ENCODE results near the gene SLC37A3.
"Not testable (repeated sequence)": the region's sequence is repeated elsewhere in the genome, so short reads cannot be mapped to it uniquely, and the experiment has no call there.

SLC37A3 gene

DNA sequence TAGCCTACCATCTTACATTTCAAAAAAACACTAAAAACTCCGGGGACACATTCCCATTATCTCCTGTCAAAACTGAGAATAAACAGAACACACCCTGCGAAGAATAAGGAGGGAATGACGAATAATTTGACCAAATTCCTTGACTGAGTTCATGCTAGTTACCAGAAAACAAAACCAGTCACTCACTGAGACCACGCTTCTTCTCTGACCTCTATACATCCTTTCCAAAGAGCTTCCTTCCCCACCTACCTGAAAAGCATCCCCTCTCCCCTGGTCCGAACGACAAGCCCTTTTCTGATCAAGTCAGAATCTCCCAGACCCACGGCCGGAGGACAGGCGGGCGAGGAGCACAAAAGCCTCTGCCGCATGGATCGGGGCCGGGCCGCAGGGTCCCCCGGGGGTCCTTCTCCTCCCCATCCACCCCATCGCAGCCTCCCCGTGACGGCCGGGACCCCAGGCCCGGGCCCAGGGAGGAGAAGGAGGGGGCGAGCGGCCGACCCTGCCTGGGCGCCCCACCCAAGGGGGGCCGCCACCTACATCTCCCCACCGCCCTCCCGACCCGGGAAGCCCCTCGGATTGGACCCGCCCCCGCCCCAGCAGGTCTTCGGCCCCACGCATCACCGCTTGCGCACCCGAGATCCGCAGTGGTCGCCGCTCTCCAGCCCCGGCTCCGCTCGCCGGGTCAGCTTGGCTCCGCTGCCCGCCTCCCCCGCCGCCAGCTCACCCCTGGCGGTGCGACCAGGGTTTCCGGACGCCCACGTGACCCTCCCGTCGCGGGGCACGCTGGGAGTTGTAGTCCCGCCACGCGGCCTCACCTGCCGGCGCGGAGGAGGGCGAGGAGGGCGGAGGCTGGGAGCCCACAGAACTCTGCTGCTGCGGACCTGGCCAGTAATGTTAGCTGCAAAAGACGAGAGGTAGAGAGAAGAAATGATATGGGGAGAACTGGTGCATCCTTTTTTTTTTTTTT, at the start of gene SLC37A3:
TSS of gene SLC37A3 (minus strand) at position 747 of the 967 bp plus-strand sequence. CDS start 16,004 bp downstream, outside the sequence.
- DNase-seq: peak; percentile 82 to 91

GRCh38 chr7:140447841-140448240, 49.5 kb upstream of the SLC37A3 start:
- DNase-seq: no peak

DNA sequence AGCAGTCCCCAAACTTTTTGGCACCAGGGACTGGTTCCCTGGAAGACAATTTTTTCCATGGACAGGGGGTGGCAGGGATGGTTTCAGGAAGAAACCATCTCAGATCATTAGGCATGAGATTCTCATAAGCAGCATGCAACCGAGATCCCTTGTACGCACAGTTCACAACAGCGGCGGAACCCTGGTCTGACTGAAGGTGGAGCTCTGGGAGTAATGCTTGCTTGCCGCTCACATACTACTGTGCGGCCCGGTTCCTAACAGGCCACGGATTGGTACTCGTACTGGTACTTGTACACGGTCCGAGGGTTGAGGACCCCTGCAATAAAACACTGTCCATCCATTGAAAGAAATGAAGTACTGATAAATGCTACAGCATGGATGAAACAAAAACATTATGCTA, 48.1 kb upstream of the SLC37A3 start:
- no peak for DNase-seq

- DNase-seq: no peak
Measured at GRCh38 chr7:140441519-140441918, 43.2 kb upstream of the SLC37A3 start.

DNA sequence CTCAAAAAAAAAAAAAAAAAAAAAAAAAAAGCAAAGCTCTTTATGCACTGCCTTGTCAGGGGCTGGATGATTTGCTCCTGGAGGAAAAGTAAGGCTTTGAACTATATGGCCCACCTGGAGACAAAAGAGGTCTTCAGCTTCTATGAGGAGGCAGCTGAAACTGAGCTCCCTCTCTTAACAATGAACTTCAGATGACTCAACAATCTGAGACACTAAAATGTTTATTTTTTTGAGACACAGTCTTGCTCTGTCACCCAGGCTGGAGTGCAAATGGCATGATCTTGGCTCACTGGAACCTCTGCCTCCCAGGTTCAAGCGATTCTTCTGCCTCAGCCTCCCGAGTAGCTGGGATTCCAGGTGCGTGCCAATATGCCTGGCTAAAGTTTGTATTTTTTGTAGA, 42.3 kb upstream of the SLC37A3 start:
- DNase-seq: no peak

GRCh38 chr7:140439359-140439758, 41.0 kb upstream of the SLC37A3 start:
- DNase-seq: no peak

DNA sequence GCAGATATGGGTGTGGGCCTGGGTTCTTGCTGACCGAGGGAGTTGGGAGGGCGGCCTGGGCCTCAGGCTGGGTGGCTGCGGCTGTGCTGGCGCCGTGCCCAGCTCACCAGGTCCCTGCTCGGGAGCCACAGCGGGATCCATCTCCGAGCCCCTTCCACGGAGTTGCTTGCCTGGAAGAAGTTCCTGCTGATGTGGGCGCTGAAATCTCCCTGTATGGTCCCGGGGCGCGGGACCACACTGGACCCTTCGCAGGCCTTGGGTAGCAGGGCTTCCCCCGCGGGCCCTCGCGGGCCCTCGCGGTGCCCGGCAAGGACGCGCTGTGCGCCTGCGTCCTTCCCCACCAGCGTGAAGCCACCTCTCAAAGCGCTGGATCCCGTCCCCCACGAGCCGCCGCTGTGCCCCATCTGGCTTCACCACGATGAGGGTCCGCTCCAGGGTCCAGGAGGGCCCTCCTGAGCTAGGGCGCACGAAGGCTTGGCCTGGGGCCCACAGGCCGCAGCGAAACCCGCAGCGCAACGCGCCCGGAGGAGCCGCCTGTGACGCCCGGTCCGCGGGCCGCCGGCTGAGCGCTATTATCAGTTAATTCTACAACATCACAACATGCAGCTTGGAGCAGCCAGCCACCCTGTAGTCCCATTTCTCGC, 37.0 kb upstream of the SLC37A3 start:
- DNase-seq: no peak

- DNase-seq: no peak
Measured at GRCh38 chr7:140433396-140433795, 35.1 kb upstream of the SLC37A3 start.

DNA sequence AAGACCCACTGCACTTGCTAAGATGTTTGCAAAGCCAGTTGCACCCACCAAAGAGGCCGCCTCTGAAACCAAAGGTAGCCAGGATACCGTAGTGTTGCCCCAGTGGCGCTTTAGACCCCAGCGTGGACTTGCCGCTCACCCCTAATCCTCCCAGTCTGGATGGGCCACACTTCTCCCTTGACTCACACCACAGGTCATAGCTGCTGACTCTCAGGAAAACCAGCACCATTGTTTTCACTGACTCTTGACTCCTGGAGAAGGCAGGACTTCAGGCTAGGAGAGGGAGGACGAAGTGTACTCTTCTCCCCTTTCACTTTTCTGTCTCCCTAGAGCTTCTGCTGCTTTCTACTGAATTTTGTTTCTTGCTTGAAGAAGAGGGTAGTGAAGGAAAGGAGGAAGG, 27.8 kb upstream of the SLC37A3 start:
- no peak for DNase-seq

- DNase-seq: no peak
Measured at GRCh38 chr7:140425718-140426117, 27.4 kb upstream of the SLC37A3 start.

GRCh38 chr7:140423501-140423900, 25.2 kb upstream of the SLC37A3 start:
- DNase-seq: no peak

GRCh38 chr7:140421521-140421920, 23.2 kb upstream of the SLC37A3 start:
- no peak for DNase-seq

DNA sequence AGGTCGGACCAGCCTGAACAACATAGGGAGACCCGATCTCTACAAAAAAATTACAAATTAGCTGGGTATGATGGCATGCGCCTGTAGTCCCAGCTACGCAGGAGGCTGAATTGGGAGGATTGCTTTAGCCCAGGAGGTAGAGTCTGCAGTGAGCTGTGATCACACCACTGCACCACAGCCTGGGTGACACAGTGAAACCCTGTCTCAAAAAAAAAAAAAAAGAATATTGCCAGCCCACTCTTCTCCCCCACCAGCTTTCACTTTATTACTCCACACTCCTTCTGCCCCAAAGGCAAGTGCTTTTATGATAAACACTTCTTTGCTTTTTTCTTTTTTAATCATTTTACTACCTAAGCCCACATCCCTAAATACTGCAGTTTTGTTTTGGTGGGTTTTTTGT, 20.3 kb upstream of the SLC37A3 start:
- no peak for DNase-seq

DNA sequence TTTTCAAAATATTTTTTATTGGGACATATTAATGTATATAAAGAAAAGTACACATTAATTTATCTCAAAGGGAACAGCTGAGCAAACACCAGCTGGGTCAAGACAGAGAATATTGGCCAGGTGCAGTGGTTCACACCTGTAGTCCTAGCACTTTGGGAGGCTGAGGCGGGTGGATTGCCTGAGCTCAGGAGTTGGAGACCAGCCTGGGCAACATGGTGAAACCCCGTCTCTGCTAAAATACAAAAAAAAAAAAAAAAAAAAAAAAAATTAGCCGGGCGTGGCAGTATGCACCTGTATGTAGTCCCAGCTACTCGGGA, 19.8 kb upstream of the SLC37A3 start:
- peak; percentile 37 to 50 for DNase-seq

DNA sequence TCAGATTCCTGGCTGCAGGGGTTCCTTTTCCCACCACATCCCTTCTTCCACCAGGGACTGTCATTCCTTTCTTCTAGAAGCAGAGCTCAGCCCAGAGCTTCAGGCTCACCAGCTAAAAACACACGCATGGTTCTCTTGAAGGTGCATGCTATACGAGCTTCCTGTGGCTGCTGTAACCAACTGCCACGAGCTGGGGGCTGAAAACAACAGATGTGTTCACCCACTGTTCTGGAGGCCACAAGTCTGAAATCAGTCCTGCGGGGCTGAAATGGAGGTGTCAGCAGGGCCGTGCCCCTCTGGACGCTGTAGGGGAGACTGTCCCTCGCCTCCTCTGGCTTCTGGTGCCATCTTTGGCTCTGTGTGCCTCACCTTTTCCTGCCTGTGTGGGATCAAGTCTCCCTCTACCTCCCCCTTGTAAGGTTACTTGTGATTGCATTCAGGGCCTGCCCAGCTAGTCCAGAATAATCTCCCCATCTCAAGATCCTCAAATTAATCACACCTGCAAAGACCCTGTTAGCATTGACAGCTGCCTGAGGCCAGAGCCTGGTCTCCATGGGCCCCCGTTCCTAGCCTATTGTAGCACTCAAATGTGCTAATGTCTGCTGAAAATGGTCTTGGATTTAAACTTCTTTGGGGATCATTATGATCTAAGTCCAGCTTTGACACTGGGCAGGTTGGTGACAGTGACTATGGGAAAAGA, 19.3 kb upstream of the SLC37A3 start:
- no peak for DNase-seq

DNA sequence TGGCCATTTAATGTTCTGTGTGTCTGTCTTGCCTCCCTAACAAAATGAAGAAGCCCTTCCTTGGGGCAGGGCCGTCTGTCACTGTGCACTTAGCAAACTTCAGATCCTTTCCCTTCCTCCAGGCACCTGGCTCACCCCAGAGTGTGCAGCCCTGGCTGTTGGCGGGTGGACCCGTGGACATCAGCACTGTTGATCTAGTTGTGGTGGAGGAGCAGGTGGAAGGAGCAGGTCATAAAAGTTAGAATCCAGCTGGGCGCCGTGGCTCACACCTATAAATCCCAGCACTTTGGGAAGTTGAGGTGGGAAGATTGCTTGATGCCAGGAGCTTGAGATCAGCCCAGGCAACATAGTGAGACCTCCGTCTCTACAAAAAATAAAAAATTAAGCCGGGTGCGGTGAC, 18.2 kb upstream of the SLC37A3 start:
- DNase-seq: no peak

DNA sequence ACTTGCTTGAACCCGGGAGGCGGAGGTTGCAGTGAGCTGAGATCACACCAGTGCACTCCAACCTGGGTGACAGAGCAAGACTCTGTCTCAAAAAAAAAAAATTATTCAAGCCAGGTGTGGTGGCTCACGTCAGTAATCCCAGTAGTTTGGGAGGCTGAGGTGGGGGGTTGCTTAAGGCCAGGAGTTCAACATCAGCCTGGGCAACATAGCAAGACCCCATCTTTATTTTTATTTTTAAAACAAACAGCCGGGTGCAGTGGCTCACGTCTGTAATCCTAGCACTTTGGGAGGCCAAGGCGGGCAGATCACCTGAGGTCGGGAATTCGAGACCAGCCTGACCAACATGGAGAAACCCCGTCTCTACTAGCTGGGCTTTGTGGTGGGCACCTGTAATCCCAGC, 17.5 kb upstream of the SLC37A3 start:
- DNase-seq: not testable (repeated sequence)

DNA sequence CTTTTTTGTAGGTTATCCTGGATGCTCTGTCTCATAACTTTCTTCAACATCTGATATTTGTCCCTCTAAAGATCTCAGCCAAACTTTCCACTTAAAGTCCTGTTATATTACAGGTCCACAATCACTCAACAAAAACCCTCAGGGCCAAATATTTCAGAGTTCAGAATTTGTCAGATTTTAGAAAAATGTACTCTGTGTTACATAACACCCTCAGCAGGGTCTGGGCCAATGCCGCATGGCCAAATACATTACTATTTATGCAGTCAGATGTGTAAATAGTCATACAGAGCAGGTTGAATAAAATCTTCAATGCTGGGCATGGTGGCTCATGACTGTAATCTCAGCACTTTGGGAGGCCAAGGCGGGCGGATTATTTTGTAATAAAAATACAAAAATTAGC, 17.0 kb upstream of the SLC37A3 start:
- DNase-seq: no peak

DNA sequence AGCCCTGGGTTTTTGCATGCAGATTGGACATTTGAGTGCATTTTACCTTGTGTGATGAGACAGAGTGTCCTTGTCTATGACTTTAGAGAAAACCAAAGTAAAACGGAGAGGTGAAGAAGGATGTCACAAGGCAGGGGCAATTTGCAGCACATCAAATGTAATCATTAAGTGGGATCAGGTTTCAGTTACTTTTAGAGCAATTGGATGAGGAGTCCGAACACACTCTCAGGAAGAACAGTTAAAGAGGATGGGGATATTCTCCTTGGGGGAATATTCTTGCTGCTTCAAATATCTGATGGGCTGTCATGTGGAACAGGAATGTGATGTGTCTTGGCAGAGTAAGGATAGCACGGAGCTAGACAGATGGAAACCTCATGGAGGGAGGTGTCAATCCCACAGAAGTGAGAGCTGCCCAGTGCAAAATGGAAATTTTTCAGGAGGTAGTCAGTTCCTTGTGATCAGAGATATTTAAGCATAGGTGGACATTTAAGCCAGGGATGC, 6.3 kb upstream of the SLC37A3 start:
- no peak for DNase-seq

- DNase-seq: no peak
Measured at GRCh38 chr7:140403878-140404564, 5.7 kb upstream of the SLC37A3 start, which contains the start of gene RAB19. Gene RAB19, plus strand, starts transcription at chr7:140404058. Its CDS starts 3,589 bp downstream, at chr7:140407647.

DNA sequence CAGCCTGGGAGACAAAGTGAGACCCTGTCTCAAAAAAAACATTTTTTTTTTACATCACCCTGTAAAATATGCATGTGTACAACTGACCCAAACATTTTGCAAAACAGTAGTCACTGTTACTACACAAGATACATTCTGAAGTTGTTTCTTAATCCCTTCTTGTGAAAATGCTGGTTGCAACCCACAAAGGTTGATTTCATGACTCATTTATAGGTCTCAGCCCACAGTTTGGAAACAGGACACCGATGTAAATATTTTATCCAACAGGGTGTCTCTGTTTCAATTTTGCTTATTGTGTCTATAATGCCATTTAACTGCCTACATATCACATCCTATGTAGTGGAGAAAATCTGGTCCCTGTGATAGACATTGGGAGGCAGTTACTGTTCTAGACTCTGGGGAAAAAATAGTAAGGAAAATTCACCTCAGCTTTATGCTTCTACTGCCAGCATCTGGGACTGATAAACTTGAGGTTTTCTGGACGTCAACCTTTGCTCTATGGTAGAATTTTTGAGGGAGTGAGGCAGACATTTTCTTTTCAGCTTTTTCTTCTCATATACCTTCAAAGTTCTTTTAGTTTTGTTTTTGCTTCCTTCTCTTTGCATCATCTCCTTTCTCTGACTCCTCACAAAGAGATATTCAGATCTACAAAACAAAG, 4.0 kb upstream of the SLC37A3 start:
- no peak for DNase-seq

- DNase-seq: no peak
Measured at GRCh38 chr7:140400381-140400780, 2.1 kb upstream of the SLC37A3 start.

All from NCI-H1930 (cell line).